ENCODE measurements around the gene ADGRG1.

- no peak for TF ChIP-seq CTCF (conservative IDR thresholded peaks at IDR 0.05; ENCODE audit: low read length)
- TF ChIP-seq EZH2phosphoT487 (IDR thresholded peaks at IDR 0.05; ENCODE audit: borderline replicate concordance, low read depth, low read length), result no peak
These were observed 61.5 kb downstream of the ADGRG1 start for GRCh38 chr16:57689762-57690558.

Measured in OCI-LY7 (cell line).